HCT116 (cell line): ENCODE data around the gene OGDHL. TPM values are rescaled to one million over a fixed set of nuclear protein-coding genes. Genes with fewer than 3 reads are reported as not detected.
A peak's percentile ranks its signal among the peaks of the same experiment; 100 is the strongest.
"Not testable (repeated sequence)": the region's sequence is repeated elsewhere in the genome, so short reads cannot be mapped to it uniquely, and the experiment has no call there.

Experiments used
- ATAC-seq: fragments of 200-7000 bp; cut with Tn5 transposase; 2 replicates; pipeline ENCODE4 v1.9.1; 2020; ENCODE audit warnings: mild to moderate bottlenecking, moderate library complexity
- BruUV-seq: library from RNA; stranded (reverse); fragments of 400-500 nt; replicated peaks from 2 replicates; lab custom pipeline; 2021; lab: Mats Ljungman, UMichigan
- CTCF ChIA-PET: fragments of 300-600 bp; sonication (Branson Sonifier 250); formaldehyde crosslinking; loops from one replicate; lab custom pipeline; 2021; ENCODE audit warnings: antibody characterized with exemption; lab: Charles Lee
- POLR2A ChIA-PET: fragments of 300-600, 350-600 bp; sonication (Branson Sonifier 250); formaldehyde crosslinking; loops from one replicate; lab custom pipeline; 2021; ENCODE audit warnings: antibody characterized with exemption; lab: Charles Lee
- RAD21 ChIA-PET, 2 experiments: fragments of 300-600 bp; sonication (Branson Sonifier 250); formaldehyde crosslinking; loops; one replicate each; lab custom pipeline; 2023; ENCODE audit warnings: low total read pairs in 2 of 2; ENCODE audit not compliant: uncharacterized antibody in 2 of 2, unreplicated experiment in 2 of 2, low non-redundant PET in 1 of 2; lab: Charles Lee
- DNase-seq: peaks from one replicate; pipeline ENCODE4 v3.0.0-alpha.2; 2010; ENCODE audit warnings: low read depth, low spot score
- H2AFZ ChIP-seq: fragments of 200-600 bp; shearing (Covaris generic), sonication (generic); 2 replicates; pipeline ENCODE4 v1.6.1; 2017; ENCODE audit warnings: low read depth, mixed run types, mixed read lengths, antibody characterized with exemption, low read length; ENCODE audit not compliant: poor library complexity, severe bottlenecking
- H3K27ac ChIP-seq: 2 replicates; pipeline ENCODE4 v1.5.1; 2012; ENCODE audit warnings: low read depth, low read length
- H3K27me3 ChIP-seq: fragments of 200-600 bp; sonication (generic); 2 replicates; pipeline ENCODE4 v1.6.1; 2016; ENCODE audit warnings: mixed run types, low read length, mixed read lengths; ENCODE audit not compliant: insufficient read depth
- H3K36me3 ChIP-seq, 2 experiments: fragments of 200-500 bp in 1 of 2; fragments of 200-600 bp in 1 of 2; sonication (Bioruptor generic) in 1 of 2; sonication (generic) in 1 of 2; 2 replicates each; pipeline versions ENCODE4 v1.5.1 to v1.6.1; 2014 to 2016; ENCODE audit warnings: low read length in 2 of 2, inconsistent platforms in 1 of 2, mixed read lengths in 1 of 2, mixed run types in 1 of 2; ENCODE audit not compliant: insufficient read depth in 2 of 2, control insufficient read depth in 1 of 2
- H3K4me1 ChIP-seq, 2 experiments: fragments of 200-600 bp in 1 of 2; sonication (generic) in 1 of 2; 2 replicates each; pipeline versions ENCODE4 v1.5.1 to v1.6.1; 2012 to 2017; ENCODE audit warnings: low read length in 2 of 2, inconsistent platforms in 1 of 2, mild to moderate bottlenecking in 1 of 2, mixed read lengths in 1 of 2, mixed run types in 1 of 2, moderate library complexity in 1 of 2; ENCODE audit not compliant: insufficient read depth in 2 of 2, control insufficient read depth in 1 of 2
- H3K4me2 ChIP-seq: fragments of 200-600 bp; sonication (generic); 2 replicates; pipeline ENCODE4 v1.6.1; 2017; ENCODE audit warnings: mixed run types, low read length, mixed read lengths
- H3K4me3 ChIP-seq, 2 experiments: fragments of 200-600 bp in 1 of 2; sonication (generic) in 1 of 2; replicated peaks in 1 of 2; 2 replicates each; pipeline ENCODE4 v1.5.1; 2011 to 2016; ENCODE audit warnings: low read length in 2 of 2, control low read depth in 1 of 2, low read depth in 1 of 2, mild to moderate bottlenecking in 1 of 2, mixed read lengths in 1 of 2, mixed run types in 1 of 2
- H3K79me2 ChIP-seq: fragments of 200-600 bp; sonication (generic); 2 replicates; pipeline ENCODE4 v1.6.1; 2017; ENCODE audit warnings: mild to moderate bottlenecking, mixed run types, low read length, moderate library complexity, mixed read lengths; ENCODE audit not compliant: insufficient read depth
- H3K9ac ChIP-seq: fragments of 200-600 bp; sonication (generic); 2 replicates; pipeline ENCODE4 v1.6.1; 2016; ENCODE audit warnings: low read length, mixed read lengths
- H3K9me2 ChIP-seq: fragments of 200-600 bp; sonication (generic), shearing (Covaris generic); 2 replicates; pipeline ENCODE4 v1.6.1; 2017; ENCODE audit warnings: mixed run types, mild to moderate bottlenecking, moderate library complexity; ENCODE audit not compliant: insufficient read depth
- H3K9me3 ChIP-seq, 2 experiments: fragments of 200-500 bp in 1 of 2; fragments of 200-600 bp in 1 of 2; sonication (Bioruptor generic) in 1 of 2; sonication (generic) in 1 of 2; 2 replicates each; pipeline ENCODE4 v1.6.1; 2014 to 2017; ENCODE audit warnings: low read length in 2 of 2, mixed read lengths in 2 of 2, inconsistent platforms in 1 of 2, low read depth in 1 of 2, mild to moderate bottlenecking in 1 of 2, mixed run types in 1 of 2, moderate library complexity in 1 of 2; ENCODE audit not compliant: control insufficient read depth in 1 of 2, insufficient read depth in 1 of 2
- H4K20me1 ChIP-seq: fragments of 200-600 bp; sonication (generic), shearing (Covaris generic); 2 replicates; pipeline ENCODE4 v1.6.1; 2017; ENCODE audit warnings: mixed run types, mild to moderate bottlenecking, moderate library complexity; ENCODE audit not compliant: insufficient read depth
- FOSL1 ChIP-seq: IDR thresholded peaks from 2 replicates; pipeline ENCODE4 v1.6.1; 2012; ENCODE audit warnings: low read depth
- POLR2AphosphoS5 ChIP-seq: IDR thresholded peaks from 2 replicates; pipeline ENCODE4 v1.6.1; 2011; ENCODE audit warnings: mild to moderate bottlenecking, low read depth, low read length, moderate library complexity
- RAD21 ChIP-seq: IDR thresholded peaks from 2 replicates; pipeline ENCODE4 v1.6.1; 2012; ENCODE audit warnings: low read depth, mild to moderate bottlenecking
- TCF7L2 ChIP-seq: IDR thresholded peaks from 2 replicates; pipeline ENCODE4 v1.7.0; 2011; ENCODE audit warnings: borderline replicate concordance, inconsistent platforms; ENCODE audit not compliant: insufficient read depth, insufficient read length; ENCODE audit errors: extremely low read depth
- ZNF274 ChIP-seq: fragments of 200-500 bp; sonication (Bioruptor generic); IDR thresholded peaks from 2 replicates; pipeline ENCODE4 v1.6.1; 2014; ENCODE audit warnings: mild to moderate bottlenecking, low read depth, low read length, inconsistent platforms
- intact Hi-C: fragments of 100-400 bp; cut with micrococcal nuclease; formaldehyde crosslinking; loops from 2 replicates; pipeline ENCODE4 v1.10.0; 2022
- total RNA-seq: library from RNA; stranded (reverse); gene quantifications from one replicate; pipeline ENCODE4 v1.2.1, GENCODE V29; 2021; ENCODE audit not compliant: unreplicated experiment
- TF ChIP-seq, protein P1 (sequence below): IDR thresholded peaks from 2 replicates; pipeline ENCODE4 v1.6.1; 2012; ENCODE audit warnings: low read depth
- TF ChIP-seq, protein P2 (sequence below): IDR thresholded peaks from 2 replicates; pipeline ENCODE4 v1.6.1; 2012
- TF ChIP-seq, protein P3 (sequence below): IDR thresholded peaks from 2 replicates; pipeline ENCODE4 v1.6.1; 2012

OGDHL gene
- total RNA-seq, 1 experiment from 2014 or later, result 16.3 TPM

DNA sequence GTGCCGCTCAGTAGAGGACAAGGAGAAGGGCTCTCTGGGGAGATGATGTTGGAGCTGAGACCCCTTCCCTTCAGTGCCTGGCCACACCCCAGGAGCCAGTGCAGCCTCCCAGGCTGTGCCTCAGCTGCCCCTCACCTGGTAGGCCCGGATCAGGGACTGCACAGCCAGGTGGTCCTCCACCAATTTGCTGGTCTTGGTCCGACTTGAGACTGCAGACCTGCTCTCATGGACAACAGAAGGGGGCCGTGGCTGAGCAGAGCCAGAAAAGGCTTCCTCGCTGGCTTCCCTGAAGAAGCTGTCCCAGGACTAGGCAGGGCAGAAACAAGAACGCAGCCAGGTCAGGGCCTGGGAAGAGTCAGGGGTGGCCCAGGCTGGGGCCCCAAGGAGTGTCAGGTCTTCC lies 5.5 kb downstream of the OGDHL start (continued):
- TF ChIP-seq, protein P1, sequence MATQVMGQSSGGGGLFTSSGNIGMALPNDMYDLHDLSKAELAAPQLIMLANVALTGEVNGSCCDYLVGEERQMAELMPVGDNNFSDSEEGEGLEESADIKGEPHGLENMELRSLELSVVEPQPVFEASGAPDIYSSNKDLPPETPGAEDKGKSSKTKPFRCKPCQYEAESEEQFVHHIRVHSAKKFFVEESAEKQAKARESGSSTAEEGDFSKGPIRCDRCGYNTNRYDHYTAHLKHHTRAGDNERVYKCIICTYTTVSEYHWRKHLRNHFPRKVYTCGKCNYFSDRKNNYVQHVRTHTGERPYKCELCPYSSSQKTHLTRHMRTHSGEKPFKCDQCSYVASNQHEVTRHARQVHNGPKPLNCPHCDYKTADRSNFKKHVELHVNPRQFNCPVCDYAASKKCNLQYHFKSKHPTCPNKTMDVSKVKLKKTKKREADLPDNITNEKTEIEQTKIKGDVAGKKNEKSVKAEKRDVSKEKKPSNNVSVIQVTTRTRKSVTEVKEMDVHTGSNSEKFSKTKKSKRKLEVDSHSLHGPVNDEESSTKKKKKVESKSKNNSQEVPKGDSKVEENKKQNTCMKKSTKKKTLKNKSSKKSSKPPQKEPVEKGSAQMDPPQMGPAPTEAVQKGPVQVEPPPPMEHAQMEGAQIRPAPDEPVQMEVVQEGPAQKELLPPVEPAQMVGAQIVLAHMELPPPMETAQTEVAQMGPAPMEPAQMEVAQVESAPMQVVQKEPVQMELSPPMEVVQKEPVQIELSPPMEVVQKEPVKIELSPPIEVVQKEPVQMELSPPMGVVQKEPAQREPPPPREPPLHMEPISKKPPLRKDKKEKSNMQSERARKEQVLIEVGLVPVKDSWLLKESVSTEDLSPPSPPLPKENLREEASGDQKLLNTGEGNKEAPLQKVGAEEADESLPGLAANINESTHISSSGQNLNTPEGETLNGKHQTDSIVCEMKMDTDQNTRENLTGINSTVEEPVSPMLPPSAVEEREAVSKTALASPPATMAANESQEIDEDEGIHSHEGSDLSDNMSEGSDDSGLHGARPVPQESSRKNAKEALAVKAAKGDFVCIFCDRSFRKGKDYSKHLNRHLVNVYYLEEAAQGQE, result no peak
- TF ChIP-seq TCF7L2 (no peak), POLR2AphosphoS5 (no peak)
- TF ChIP-seq, all 23 proteins: peak for 0

DNA sequence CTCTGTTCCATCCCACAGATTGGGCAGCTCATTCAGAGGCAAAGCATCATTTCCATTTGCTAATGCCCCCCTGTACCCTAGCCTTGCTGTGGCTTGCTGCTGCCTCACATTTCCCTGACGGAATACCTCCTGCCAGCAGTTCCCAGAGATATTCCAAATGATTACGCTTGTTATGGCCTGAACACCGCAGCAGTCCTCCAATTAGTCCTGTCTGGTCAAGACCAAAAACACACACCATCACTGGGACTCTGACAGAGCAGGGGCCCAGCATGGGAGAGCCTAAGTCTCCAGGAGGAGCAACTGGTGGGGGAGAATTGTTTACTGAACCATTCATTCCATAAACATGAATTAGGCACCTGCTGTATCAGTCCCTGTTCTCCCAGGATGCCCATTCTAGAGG lies 6.1 kb downstream of the OGDHL start:
- DNase-seq (no peak), ATAC-seq (no peak)
- Histone ChIP-seq H3K4me3 (no peak overlapping the region), H3K27ac (no peak overlapping the region), H3K4me1 (no peaks in the 10 kb centered on the region; a peak in 1 of 4 replicates), H3K4me2 (no peak overlapping the region), H2AFZ (no peak overlapping the region), H3K9ac (no peak overlapping the region), H3K79me2 (no peaks in the 10 kb centered on the region), H3K9me3 (no peaks in the 10 kb centered on the region), H3K36me3 (peaks cover 0 to 3% of the 10 kb centered on the region in 2 experiments; a peak in 1 of 4 replicates), H3K27me3 (no peaks in the 10 kb centered on the region), H3K9me2 (no peaks in the 10 kb centered on the region), H4K20me1 (no peaks in the 10 kb centered on the region)
- intact Hi-C loops, result no loop called here
- TF ChIP-seq FOSL1 (no peak), ZNF274 (no peak), RAD21 (no peak)
- TF ChIP-seq, protein P2, sequence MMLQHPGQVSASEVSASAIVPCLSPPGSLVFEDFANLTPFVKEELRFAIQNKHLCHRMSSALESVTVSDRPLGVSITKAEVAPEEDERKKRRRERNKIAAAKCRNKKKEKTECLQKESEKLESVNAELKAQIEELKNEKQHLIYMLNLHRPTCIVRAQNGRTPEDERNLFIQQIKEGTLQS, result no peak
- TF ChIP-seq, protein P3, sequence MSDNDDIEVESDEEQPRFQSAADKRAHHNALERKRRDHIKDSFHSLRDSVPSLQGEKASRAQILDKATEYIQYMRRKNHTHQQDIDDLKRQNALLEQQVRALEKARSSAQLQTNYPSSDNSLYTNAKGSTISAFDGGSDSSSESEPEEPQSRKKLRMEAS, result no peak
- no TSS peak for BruUV-seq
- POLR2A ChIA-PET, result no interaction called here
- RAD21 ChIA-PET, result no interaction called here
- CTCF ChIA-PET, result no interaction called here

DNA sequence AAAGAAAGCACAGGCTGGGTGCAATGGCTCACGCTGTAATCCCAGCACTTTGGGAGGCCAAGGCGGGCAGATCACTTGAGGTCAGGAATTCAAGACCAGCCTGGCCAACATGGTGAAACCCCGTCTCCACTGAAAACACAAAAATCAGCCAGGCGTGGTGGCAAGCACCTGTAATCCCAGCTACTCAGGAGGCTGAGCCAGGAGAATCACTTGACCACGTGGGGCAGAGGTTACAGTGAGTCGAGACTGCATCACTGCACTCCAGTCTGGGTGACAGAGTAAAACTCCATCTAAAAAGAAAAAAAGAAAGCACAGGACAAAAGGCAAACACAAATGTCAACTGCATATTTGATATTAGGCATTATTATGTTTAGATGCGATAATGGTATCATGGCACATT lies 7.2 kb downstream of the OGDHL start:
- H4K20me1 ChIP-seq, H3K27me3 ChIP-seq, H3K27ac ChIP-seq, CTCF ChIA-PET, H3K9me3 ChIP-seq, H3K79me2 ChIP-seq, H3K4me3 ChIP-seq, H3K36me3 ChIP-seq, RAD21 ChIA-PET, BruUV-seq, POLR2A ChIA-PET, H3K4me2 ChIP-seq, intact Hi-C loops, H2AFZ ChIP-seq, DNase-seq, H3K4me1 ChIP-seq, H3K9ac ChIP-seq, H3K9me2 ChIP-seq: not testable (repeated sequence)
- peak; percentile 55; the same call in 1 of the 2 replicates for ATAC-seq
